HepG2 (cell line): ENCODE data around the gene ANKS1A. TPM values are rescaled to one million over a fixed set of nuclear protein-coding genes. Genes with fewer than 3 reads are reported as not detected.

Experiments
- CHD4 ChIP-seq: fragments of 200-600 bp; sonication (generic); IDR thresholded peaks from 2 replicates; pipeline ENCODE4 v1.7.0; 2017; ENCODE audit warnings: mild to moderate bottlenecking, low read length, borderline replicate concordance
- ETV5 ChIP-seq: IDR thresholded peaks from 2 replicates; pipeline ENCODE4 v1.6.1; 2018; ENCODE audit warnings: missing biosample characterization, missing genetic modification reagents, inconsistent platforms, borderline replicate concordance
- HDAC1 ChIP-seq: sonication (generic); formaldehyde crosslinking; IDR thresholded peaks from 2 replicates; pipeline ENCODE4 v1.5.1; 2020; ENCODE audit warnings: mild to moderate bottlenecking, missing genetic modification reagents
- KMT2A ChIP-seq: sonication (generic); formaldehyde crosslinking; IDR thresholded peaks from 2 replicates; pipeline ENCODE4 v1.4.0; 2020; ENCODE audit warnings: missing genetic modification reagents
- NFE2L1 ChIP-seq: sonication (generic); formaldehyde crosslinking; IDR thresholded peaks from 2 replicates; pipeline ENCODE4 v1.4.0; 2020; ENCODE audit warnings: missing genetic modification reagents, mild to moderate bottlenecking, borderline replicate concordance
- RXRB ChIP-seq: IDR thresholded peaks from 2 replicates; pipeline ENCODE4 v1.6.1; 2016; ENCODE audit warnings: borderline replicate concordance, missing genetic modification reagents, missing compliant biosample characterization
- SMAD1 ChIP-seq: sonication (generic); formaldehyde crosslinking; IDR thresholded peaks from 2 replicates; pipeline ENCODE4 v1.4.0; 2020; ENCODE audit warnings: missing genetic modification reagents, low read depth, mild to moderate bottlenecking, borderline replicate concordance
- SP5 ChIP-seq: IDR thresholded peaks from 2 replicates; pipeline ENCODE4 v1.6.1; 2016; ENCODE audit warnings: low read depth, borderline replicate concordance
- YEATS2 ChIP-seq: sonication (generic); formaldehyde crosslinking; IDR thresholded peaks from 2 replicates; pipeline ENCODE4 v1.4.0; 2020; ENCODE audit warnings: missing genetic modification reagents, borderline replicate concordance
- ZFY ChIP-seq: sonication (generic); formaldehyde crosslinking; IDR thresholded peaks from 2 replicates; pipeline ENCODE4 v1.4.0; 2020; ENCODE audit warnings: missing genetic modification reagents
- ZMYM4 ChIP-seq: sonication (generic); formaldehyde crosslinking; IDR thresholded peaks from 2 replicates; pipeline ENCODE4 v1.8.1; 2023; ENCODE audit warnings: mild to moderate bottlenecking, missing genetic modification reagents
- ZNF3 ChIP-seq: IDR thresholded peaks from 2 replicates; pipeline ENCODE4 v1.7.0; 2017; ENCODE audit warnings: inconsistent platforms
- ZNF317 ChIP-seq: sonication (generic); formaldehyde crosslinking; IDR thresholded peaks from 2 replicates; pipeline ENCODE4 v1.5.0; 2020; ENCODE audit warnings: mild to moderate bottlenecking, missing genetic modification reagents
- ZNF331 ChIP-seq: sonication (generic); formaldehyde crosslinking; IDR thresholded peaks from 2 replicates; pipeline ENCODE4 v1.4.0; 2020; ENCODE audit warnings: missing genetic modification reagents
- ZNF430 ChIP-seq: sonication (generic); formaldehyde crosslinking; IDR thresholded peaks from 2 replicates; pipeline ENCODE4 v1.9.0; 2021; ENCODE audit warnings: mild to moderate bottlenecking, missing genetic modification reagents
- ZNF468 ChIP-seq: sonication (generic); formaldehyde crosslinking; IDR thresholded peaks from 2 replicates; pipeline ENCODE4 v1.8.0; 2022; ENCODE audit warnings: mild to moderate bottlenecking, moderate library complexity, missing genetic modification reagents
- polyA plus RNA-seq, 8 experiments: library from polyadenylated mRNA; depleted of rRNA in 3 of 8; stranded (reverse) in 7 of 8; unstranded in 1 of 8; fragments of >200 nt; fragmentation: Illumina TruSeq in 4 of 8; extraction: Trizol in 4 of 8; gene quantifications; 2 replicates each; pipeline versions ENCODE4 v1.2.1 to v1.2.3, GENCODE V29; 2011 to 2016; ENCODE audit warnings: low read depth in 4 of 8, missing spikeins in 1 of 8, mixed read lengths in 1 of 8; ENCODE audit not compliant: insufficient read depth in 1 of 8
- total RNA-seq, 5 experiments: library from RNA; depleted of rRNA; stranded (reverse); fragments of >200 nt; fragmentation: Illumina TruSeq; extraction: Trizol; gene quantifications; 2 replicates each; pipeline ENCODE4 v1.2.3, GENCODE V29; 2016; ENCODE audit warnings: low read depth in 1 of 5
- TF ChIP-seq, protein P1 (sequence below): sonication (generic); formaldehyde crosslinking; IDR thresholded peaks from 2 replicates; pipeline ENCODE4 v1.5.0; 2020; ENCODE audit warnings: mild to moderate bottlenecking, missing genetic modification reagents
- TF ChIP-seq, protein P2 (sequence below): sonication (generic); formaldehyde crosslinking; IDR thresholded peaks from 2 replicates; pipeline ENCODE4 v1.4.0; 2020; ENCODE audit warnings: missing genetic modification reagents
- TF ChIP-seq, protein P3 (sequence below): IDR thresholded peaks from 2 replicates; pipeline ENCODE4 v1.6.1; 2016; ENCODE audit warnings: missing compliant biosample characterization, missing genetic modification reagents, borderline replicate concordance

ANKS1A gene
- total and polyA plus RNA-seq, 2 of the 13 experiments (the other 11 are each of a cell fraction or from before 2014, with no cell fraction given): 7.2 to 15.1 TPM

DNA sequence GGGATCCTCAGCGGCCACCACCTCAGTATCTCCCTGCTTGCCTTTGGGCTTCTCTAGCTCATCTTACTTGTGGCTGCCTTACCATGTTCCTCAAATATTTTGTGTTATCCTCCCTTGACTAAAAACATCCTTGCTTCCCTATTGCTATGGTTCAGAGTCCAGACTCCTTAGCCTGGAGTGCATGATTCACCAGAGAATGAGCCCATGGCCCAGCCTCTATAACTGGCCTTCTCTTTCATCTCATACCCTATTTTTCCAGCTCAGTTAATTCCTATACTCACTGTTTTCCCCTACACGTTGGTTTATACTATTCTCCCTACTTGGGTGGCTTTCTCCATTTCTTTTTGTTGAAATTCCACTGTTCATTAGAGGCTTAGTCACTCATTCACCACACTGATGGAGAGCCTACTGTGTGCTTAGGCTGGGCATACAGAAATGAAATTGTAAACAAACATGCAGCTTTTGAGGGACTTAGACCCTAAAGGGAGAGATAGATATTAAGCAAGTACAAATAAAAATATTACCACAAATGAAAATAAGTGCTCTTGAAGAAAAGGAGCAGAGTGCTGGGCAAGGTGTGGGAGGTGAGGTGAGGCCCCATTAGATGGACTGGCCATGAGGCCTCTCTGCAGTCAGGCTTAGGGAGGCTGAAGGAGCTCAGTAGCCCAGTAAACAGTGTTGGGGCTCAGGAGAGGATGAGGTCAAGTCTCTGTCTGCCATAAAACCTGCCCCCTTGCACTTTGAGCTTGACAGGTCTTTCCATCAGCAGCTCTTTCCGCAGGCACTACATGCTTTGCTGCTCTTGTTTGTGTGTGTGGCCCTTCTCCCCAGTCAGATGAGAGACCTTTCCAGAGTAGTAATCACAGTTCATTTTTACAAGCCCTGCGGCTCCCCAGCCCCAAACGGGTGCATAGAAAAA lies 142.8 kb downstream of the ANKS1A start (continued):
- 0 out of 2 replicates have a peak, but pooled peaks have one; percentile 20 for TF ChIP-seq ZFY (CRISPR knock-in tag)
- TF ChIP-seq YEATS2 (CRISPR knock-in tag): no peak
- TF ChIP-seq SP5 (CRISPR knock-in tag): no peak
- peak; percentile 59; the same call in 1 of the 2 replicates for TF ChIP-seq CHD4
- no peak for TF ChIP-seq ZNF3 (CRISPR knock-in tag)
- peak; percentile 39; the same call in 1 of the 2 replicates for TF ChIP-seq ZNF331 (CRISPR knock-in tag)
- TF ChIP-seq ZNF430 (CRISPR knock-in tag): no peak
- TF ChIP-seq ZMYM4 (CRISPR knock-in tag): peak; percentile 63
- TF ChIP-seq NFE2L1 (CRISPR knock-in tag): no peak
- TF ChIP-seq ZNF468: no peak
- TF ChIP-seq KMT2A (CRISPR knock-in tag): no peak
- peak; percentile 54; the same call in 1 of the 2 replicates for TF ChIP-seq RXRB (CRISPR knock-in tag)
- peak; percentile 54; the same call in 1 of the 2 replicates for TF ChIP-seq ZNF317 (CRISPR knock-in tag)
- peak; percentile 58; the same call in 1 of the 2 replicates for TF ChIP-seq HDAC1 (CRISPR knock-in tag)
- TF ChIP-seq, protein P1, sequence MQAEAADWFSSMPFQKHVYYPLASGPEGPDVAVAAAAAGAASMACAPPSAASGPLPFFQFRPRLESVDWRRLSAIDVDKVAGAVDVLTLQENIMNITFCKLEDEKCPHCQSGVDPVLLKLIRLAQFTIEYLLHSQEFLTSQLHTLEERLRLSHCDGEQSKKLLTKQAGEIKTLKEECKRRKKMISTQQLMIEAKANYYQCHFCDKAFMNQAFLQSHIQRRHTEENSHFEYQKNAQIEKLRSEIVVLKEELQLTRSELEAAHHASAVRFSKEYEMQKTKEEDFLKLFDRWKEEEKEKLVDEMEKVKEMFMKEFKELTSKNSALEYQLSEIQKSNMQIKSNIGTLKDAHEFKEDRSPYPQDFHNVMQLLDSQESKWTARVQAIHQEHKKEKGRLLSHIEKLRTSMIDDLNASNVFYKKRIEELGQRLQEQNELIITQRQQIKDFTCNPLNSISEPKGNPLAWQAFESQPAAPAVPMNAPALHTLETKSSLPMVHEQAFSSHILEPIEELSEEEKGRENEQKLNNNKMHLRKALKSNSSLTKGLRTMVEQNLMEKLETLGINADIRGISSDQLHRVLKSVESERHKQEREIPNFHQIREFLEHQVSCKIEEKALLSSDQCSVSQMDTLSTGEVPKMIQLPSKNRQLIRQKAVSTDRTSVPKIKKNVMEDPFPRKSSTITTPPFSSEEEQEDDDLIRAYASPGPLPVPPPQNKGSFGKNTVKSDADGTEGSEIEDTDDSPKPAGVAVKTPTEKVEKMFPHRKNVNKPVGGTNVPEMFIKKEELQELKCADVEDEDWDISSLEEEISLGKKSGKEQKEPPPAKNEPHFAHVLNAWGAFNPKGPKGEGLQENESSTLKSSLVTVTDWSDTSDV: no peak
- no peak for TF ChIP-seq SMAD1 (CRISPR knock-in tag)
- TF ChIP-seq, protein P2, sequence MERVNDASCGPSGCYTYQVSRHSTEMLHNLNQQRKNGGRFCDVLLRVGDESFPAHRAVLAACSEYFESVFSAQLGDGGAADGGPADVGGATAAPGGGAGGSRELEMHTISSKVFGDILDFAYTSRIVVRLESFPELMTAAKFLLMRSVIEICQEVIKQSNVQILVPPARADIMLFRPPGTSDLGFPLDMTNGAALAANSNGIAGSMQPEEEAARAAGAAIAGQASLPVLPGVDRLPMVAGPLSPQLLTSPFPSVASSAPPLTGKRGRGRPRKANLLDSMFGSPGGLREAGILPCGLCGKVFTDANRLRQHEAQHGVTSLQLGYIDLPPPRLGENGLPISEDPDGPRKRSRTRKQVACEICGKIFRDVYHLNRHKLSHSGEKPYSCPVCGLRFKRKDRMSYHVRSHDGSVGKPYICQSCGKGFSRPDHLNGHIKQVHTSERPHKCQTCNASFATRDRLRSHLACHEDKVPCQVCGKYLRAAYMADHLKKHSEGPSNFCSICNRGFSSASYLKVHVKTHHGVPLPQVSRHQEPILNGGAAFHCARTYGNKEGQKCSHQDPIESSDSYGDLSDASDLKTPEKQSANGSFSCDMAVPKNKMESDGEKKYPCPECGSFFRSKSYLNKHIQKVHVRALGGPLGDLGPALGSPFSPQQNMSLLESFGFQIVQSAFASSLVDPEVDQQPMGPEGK (CRISPR knock-in tag): peak; percentile 45; the same call in 1 of the 2 replicates
- TF ChIP-seq, protein P3, sequence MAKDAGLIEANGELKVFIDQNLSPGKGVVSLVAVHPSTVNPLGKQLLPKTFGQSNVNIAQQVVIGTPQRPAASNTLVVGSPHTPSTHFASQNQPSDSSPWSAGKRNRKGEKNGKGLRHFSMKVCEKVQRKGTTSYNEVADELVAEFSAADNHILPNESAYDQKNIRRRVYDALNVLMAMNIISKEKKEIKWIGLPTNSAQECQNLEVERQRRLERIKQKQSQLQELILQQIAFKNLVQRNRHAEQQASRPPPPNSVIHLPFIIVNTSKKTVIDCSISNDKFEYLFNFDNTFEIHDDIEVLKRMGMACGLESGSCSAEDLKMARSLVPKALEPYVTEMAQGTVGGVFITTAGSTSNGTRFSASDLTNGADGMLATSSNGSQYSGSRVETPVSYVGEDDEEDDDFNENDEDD (CRISPR knock-in tag): no peak
- TF ChIP-seq ETV5 (CRISPR knock-in tag): no peak
